Panc1 (cell line): ENCODE measurements around the gene SYNPO2L. TPM values are rescaled to one million over a fixed set of nuclear protein-coding genes. Genes with fewer than 3 reads are reported as not detected.

Source experiments
- ATAC-seq: fragments of 200-7000 bp; cut with Tn5 transposase; 2 replicates; pipeline ENCODE4 v1.9.1; 2020; ENCODE audit warnings: mild to moderate bottlenecking, moderate library complexity
- BruUV-seq: library from RNA; stranded (reverse); fragments of 400-500 nt; replicated peaks from 2 replicates; lab custom pipeline; 2021; lab: Mats Ljungman, UMichigan
- CTCF ChIA-PET: fragments of 300-600 bp; sonication (Branson Sonifier 250); formaldehyde crosslinking; loops from one replicate; lab custom pipeline; 2022; ENCODE audit warnings: antibody characterized with exemption; lab: Charles Lee
- POLR2A ChIA-PET: fragments of 300-600 bp; sonication (Branson Sonifier 250); formaldehyde crosslinking; loops from one replicate; lab custom pipeline; 2022; ENCODE audit warnings: antibody characterized with exemption; lab: Charles Lee
- DNase-seq: peaks from one replicate; pipeline ENCODE4 v3.0.0-alpha.2; 2010; ENCODE audit warnings: low read depth, low spot score
- H3K27ac ChIP-seq: 2 replicates; pipeline ENCODE4 v1.5.1; 2011; ENCODE audit warnings: mild to moderate bottlenecking, low read length, inconsistent platforms
- H3K27me3 ChIP-seq: fragments of 200-500 bp; sonication (Bioruptor generic); 2 replicates; pipeline ENCODE4 v1.6.0; 2014; ENCODE audit warnings: low read length, inconsistent platforms; ENCODE audit not compliant: control insufficient read depth, insufficient read depth
- H3K36me3 ChIP-seq: fragments of 200-500 bp; sonication (Bioruptor generic); 2 replicates; pipeline ENCODE4 v1.5.1; 2014; ENCODE audit warnings: inconsistent platforms, mild to moderate bottlenecking, low read length, moderate library complexity; ENCODE audit not compliant: control insufficient read depth, insufficient read depth
- H3K4me1 ChIP-seq: 2 replicates; pipeline ENCODE4 v1.5.1; 2011; ENCODE audit warnings: inconsistent platforms, mild to moderate bottlenecking, low read length, moderate library complexity; ENCODE audit not compliant: control insufficient read depth, insufficient read depth
- H3K4me3 ChIP-seq, 2 experiments: 2 replicates each; pipeline ENCODE4 v1.5.1; 2011 to 2012; ENCODE audit warnings: low read depth in 2 of 2, low read length in 2 of 2, mild to moderate bottlenecking in 2 of 2, inconsistent platforms in 1 of 2, moderate library complexity in 1 of 2
- H3K9me3 ChIP-seq: fragments of 200-500 bp; sonication (Bioruptor generic); 2 replicates; pipeline ENCODE4 v1.5.1; 2014; ENCODE audit warnings: low read depth, mild to moderate bottlenecking, inconsistent platforms, low read length, moderate library complexity; ENCODE audit not compliant: control insufficient read depth, insufficient read depth
- POLR2AphosphoS5 ChIP-seq: IDR thresholded peaks from 2 replicates; pipeline ENCODE4 v1.6.1; 2012; ENCODE audit warnings: mild to moderate bottlenecking, low read depth, low read length, moderate library complexity
- SIN3A ChIP-seq: IDR thresholded peaks from 2 replicates; pipeline ENCODE4 v1.6.1; 2012; ENCODE audit warnings: low read depth, mild to moderate bottlenecking, low read length, moderate library complexity, borderline replicate concordance; ENCODE audit not compliant: insufficient read depth
- TCF7L2 ChIP-seq: IDR thresholded peaks from 2 replicates; pipeline ENCODE4 v1.6.1; 2011; ENCODE audit warnings: mild to moderate bottlenecking, low read depth, low read length, inconsistent platforms
- in situ Hi-C: cut with HindIII; loops from 2 replicates; pipeline ENCODE4 v1.10.0; 2016; ENCODE audit warnings: low sequenced_read_pairs, low pct_unique_long_range_greater_than_20kb
- intact Hi-C: fragments of 100-400 bp; cut with micrococcal nuclease; formaldehyde crosslinking; loops from one replicate; pipeline ENCODE4 v1.10.0; 2022; ENCODE audit not compliant: unreplicated experiment
- total RNA-seq: library from RNA; stranded (reverse); gene quantifications from one replicate; pipeline ENCODE4 v1.2.1, GENCODE V29; 2021; ENCODE audit not compliant: unreplicated experiment
- TF ChIP-seq, protein P1 (sequence below), 2 experiments: IDR thresholded peaks; 2 replicates each; pipeline ENCODE4 v1.6.1; 2011 to 2012; ENCODE audit warnings: low read depth in 2 of 2, control low read depth in 1 of 2, low read length in 1 of 2, mild to moderate bottlenecking in 1 of 2, moderate library complexity in 1 of 2; ENCODE audit not compliant: insufficient read depth in 1 of 2
- TF ChIP-seq, protein P2 (sequence below): fragments of 450-650 bp; IDR thresholded peaks from 2 replicates; pipeline ENCODE4 v1.5.1; 2017; ENCODE audit warnings: mild to moderate bottlenecking

The SYNPO2L gene
- total RNA-seq, 1 experiment from 2014 or later = not detected

- in situ Hi-C loops (no loop called here), intact Hi-C loops (no loop called here)
- ChIA-PET POLR2A (interaction anchor here (0.5 kb wide), 1 partner anchor 18 kb away, joined by 6 read pairs; no protein-coding TSS in a partner anchor), CTCF (no interaction called here)
- TF ChIP-seq SIN3A = no peak
- TF ChIP-seq, protein P1, sequence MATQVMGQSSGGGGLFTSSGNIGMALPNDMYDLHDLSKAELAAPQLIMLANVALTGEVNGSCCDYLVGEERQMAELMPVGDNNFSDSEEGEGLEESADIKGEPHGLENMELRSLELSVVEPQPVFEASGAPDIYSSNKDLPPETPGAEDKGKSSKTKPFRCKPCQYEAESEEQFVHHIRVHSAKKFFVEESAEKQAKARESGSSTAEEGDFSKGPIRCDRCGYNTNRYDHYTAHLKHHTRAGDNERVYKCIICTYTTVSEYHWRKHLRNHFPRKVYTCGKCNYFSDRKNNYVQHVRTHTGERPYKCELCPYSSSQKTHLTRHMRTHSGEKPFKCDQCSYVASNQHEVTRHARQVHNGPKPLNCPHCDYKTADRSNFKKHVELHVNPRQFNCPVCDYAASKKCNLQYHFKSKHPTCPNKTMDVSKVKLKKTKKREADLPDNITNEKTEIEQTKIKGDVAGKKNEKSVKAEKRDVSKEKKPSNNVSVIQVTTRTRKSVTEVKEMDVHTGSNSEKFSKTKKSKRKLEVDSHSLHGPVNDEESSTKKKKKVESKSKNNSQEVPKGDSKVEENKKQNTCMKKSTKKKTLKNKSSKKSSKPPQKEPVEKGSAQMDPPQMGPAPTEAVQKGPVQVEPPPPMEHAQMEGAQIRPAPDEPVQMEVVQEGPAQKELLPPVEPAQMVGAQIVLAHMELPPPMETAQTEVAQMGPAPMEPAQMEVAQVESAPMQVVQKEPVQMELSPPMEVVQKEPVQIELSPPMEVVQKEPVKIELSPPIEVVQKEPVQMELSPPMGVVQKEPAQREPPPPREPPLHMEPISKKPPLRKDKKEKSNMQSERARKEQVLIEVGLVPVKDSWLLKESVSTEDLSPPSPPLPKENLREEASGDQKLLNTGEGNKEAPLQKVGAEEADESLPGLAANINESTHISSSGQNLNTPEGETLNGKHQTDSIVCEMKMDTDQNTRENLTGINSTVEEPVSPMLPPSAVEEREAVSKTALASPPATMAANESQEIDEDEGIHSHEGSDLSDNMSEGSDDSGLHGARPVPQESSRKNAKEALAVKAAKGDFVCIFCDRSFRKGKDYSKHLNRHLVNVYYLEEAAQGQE (IDR thresholded peaks at IDR 0.05; ENCODE audit: insufficient read depth in 1 of 2, low read depth in 2 of 2, low read length in 1 of 2) = no peak
- TF ChIP-seq TCF7L2 = no peak
- TF ChIP-seq, protein P2, sequence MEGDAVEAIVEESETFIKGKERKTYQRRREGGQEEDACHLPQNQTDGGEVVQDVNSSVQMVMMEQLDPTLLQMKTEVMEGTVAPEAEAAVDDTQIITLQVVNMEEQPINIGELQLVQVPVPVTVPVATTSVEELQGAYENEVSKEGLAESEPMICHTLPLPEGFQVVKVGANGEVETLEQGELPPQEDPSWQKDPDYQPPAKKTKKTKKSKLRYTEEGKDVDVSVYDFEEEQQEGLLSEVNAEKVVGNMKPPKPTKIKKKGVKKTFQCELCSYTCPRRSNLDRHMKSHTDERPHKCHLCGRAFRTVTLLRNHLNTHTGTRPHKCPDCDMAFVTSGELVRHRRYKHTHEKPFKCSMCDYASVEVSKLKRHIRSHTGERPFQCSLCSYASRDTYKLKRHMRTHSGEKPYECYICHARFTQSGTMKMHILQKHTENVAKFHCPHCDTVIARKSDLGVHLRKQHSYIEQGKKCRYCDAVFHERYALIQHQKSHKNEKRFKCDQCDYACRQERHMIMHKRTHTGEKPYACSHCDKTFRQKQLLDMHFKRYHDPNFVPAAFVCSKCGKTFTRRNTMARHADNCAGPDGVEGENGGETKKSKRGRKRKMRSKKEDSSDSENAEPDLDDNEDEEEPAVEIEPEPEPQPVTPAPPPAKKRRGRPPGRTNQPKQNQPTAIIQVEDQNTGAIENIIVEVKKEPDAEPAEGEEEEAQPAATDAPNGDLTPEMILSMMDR = no peak
- TF ChIP-seq POLR2AphosphoS5 = no peak
- BruUV-seq = no TSS peak
- no peaks in the 10 kb centered on the region for H3K9me3 ChIP-seq
- ATAC-seq (no peak), DNase-seq (no peak)
- no peak overlapping the region for H3K4me3 ChIP-seq
- no peaks in the 10 kb centered on the region for H3K36me3 ChIP-seq
- no peaks in the 10 kb centered on the region for H3K4me1 ChIP-seq
- H3K27ac ChIP-seq = no peak overlapping the region
- no peaks in the 10 kb centered on the region; the same call in 1 of the 2 replicates for H3K27me3 ChIP-seq
These were observed 16.5 kb downstream of the SYNPO2L start for GRCh38 chr10:73639286-73639685.

DNA sequence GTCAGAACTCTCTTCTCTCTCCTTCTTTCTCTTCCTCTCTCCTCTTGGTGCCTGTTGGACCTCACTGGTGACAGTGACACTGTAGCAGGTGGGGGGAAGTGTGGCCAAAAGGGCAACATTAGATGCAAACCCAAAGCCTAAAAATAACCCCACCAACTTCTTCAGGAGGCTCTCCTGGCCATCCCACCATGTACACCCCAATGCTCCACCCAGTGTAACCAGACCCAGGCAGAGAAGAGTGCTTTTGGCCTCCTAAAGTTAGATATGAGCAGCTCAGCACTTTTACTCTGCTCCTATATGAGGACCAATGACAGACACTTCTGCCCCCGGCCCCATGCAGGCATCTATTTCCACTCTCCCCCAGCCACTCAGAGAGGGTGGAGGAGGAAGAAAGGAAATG lies 20.0 kb downstream of the SYNPO2L start:
- Histone ChIP-seq H3K9me3 (no peaks in the 10 kb centered on the region), H3K36me3 (no peaks in the 10 kb centered on the region), H3K4me1 (no peaks in the 10 kb centered on the region), H3K4me3 (no peak overlapping the region), H3K27ac (no peak overlapping the region), H3K27me3 (no peaks in the 10 kb centered on the region; the same call in 1 of the 2 replicates)
- ChIA-PET POLR2A (interaction anchor here (0.6 kb wide), 1 partner anchor 10 kb away, joined by 3 read pairs; no protein-coding TSS in a partner anchor), CTCF (no interaction called here)
- ATAC-seq (0 out of 2 replicates have a peak, but pooled peaks have one; percentile 11), DNase-seq (no peak)
- TF ChIP-seq POLR2AphosphoS5 (no peak), TCF7L2 (no peak), SIN3A (no peak)
- TF ChIP-seq, protein P1 (IDR thresholded peaks at IDR 0.05; ENCODE audit: insufficient read depth in 1 of 2, low read depth in 2 of 2, low read length in 1 of 2) = no peak
- TF ChIP-seq, protein P2 = no peak
- BruUV-seq = no TSS peak
- in situ Hi-C loops (no loop called here), intact Hi-C loops (no loop called here)
